Stimulated activated effector memory CD8-positive, alpha-beta T cell treated with anti-CD3 and anti-CD28 coated beads, Interleukin-12 subunit alpha, Interleukin-12 subunit beta, amount 100 ng/mL, for 72 hours (primary cell): ENCODE data around the gene GIPC2.
"Not testable (repeated sequence)": the region's sequence is repeated elsewhere in the genome, so short reads cannot be mapped to it uniquely, and the experiment has no call there.

Source experiments
- ATAC-seq: fragments of 150-1000 bp; cut with Tn5 transposase; 2 replicates; pipeline ENCODE4 v1.10.0; 2021
- DNase-seq, 2 donors: peaks; one replicate each; pipeline ENCODE4 v3.0.0; 2021 to 2022; ENCODE audit warnings: low spot score in 2 of 2
- H3K27ac Mint-ChIP-seq: one replicate; pipeline ENCODE4 v1.8.0; 2022; ENCODE audit warnings: mild to moderate bottlenecking, mixed read lengths
- H3K36me3 Mint-ChIP-seq: one replicate; pipeline ENCODE4 v1.8.0; 2022; ENCODE audit warnings: mild to moderate bottlenecking, mixed read lengths
- H3K4me1 Mint-ChIP-seq: one replicate; pipeline ENCODE4 v1.8.0; 2022; ENCODE audit warnings: mixed read lengths
- H3K4me3 Mint-ChIP-seq: one replicate; pipeline ENCODE4 v1.8.0; 2022; ENCODE audit warnings: mild to moderate bottlenecking, mixed read lengths
- H3K9me3 Mint-ChIP-seq: one replicate; pipeline ENCODE4 v1.8.0; 2022; ENCODE audit warnings: mixed read lengths

GIPC2 gene

GRCh38 chr1:78092643-78093042, 46.9 kb downstream of the GIPC2 start:
- H3K4me1 Mint-ChIP-seq = no peaks in the 10 kb centered on the region
- H3K36me3 Mint-ChIP-seq = no peaks in the 10 kb centered on the region
- DNase-seq = no peak
- no peak overlapping the region for H3K4me3 Mint-ChIP-seq
- H3K9me3 Mint-ChIP-seq = no peaks in the 10 kb centered on the region
- ATAC-seq = no peak
- no peak overlapping the region for H3K27ac Mint-ChIP-seq

GRCh38 chr1:78093560-78093959, 47.8 kb downstream of the GIPC2 start:
- H3K4me1 Mint-ChIP-seq = no peaks in the 10 kb centered on the region
- no peak for ATAC-seq
- no peak overlapping the region for H3K27ac Mint-ChIP-seq
- DNase-seq = no peak
- H3K4me3 Mint-ChIP-seq = no peak overlapping the region
- H3K36me3 Mint-ChIP-seq = no peaks in the 10 kb centered on the region
- H3K9me3 Mint-ChIP-seq = no peaks in the 10 kb centered on the region

- no peaks in the 10 kb centered on the region for H3K4me1 Mint-ChIP-seq
- no peak for ATAC-seq
These were observed 48.9 kb downstream of the GIPC2 start for GRCh38 chr1:78094639-78095038.

GRCh38 chr1:78095593-78095992, 49.8 kb downstream of the GIPC2 start:
- Mint-ChIP-seq H3K27ac (no peak overlapping the region), H3K4me3 (no peak overlapping the region), H3K4me1 (no peaks in the 10 kb centered on the region), H3K9me3 (no peaks in the 10 kb centered on the region), H3K36me3 (no peaks in the 10 kb centered on the region)
- DNase-seq (no peak), ATAC-seq (no peak)

More at GRCh38 chr1:78094639-78095038, 48.9 kb downstream of the GIPC2 start:
- Mint-ChIP-seq H3K9me3 (no peaks in the 10 kb centered on the region), H3K36me3 (no peaks in the 10 kb centered on the region), H3K4me3 (no peak overlapping the region), H3K27ac (no peak overlapping the region)
- DNase-seq = no peak

GRCh38 chr1:78096017-78096416, 50.3 kb downstream of the GIPC2 start:
- no peak for ATAC-seq
- H3K4me1 Mint-ChIP-seq = no peaks in the 10 kb centered on the region
- no peak for DNase-seq
- H3K4me3 Mint-ChIP-seq = no peak overlapping the region
- H3K9me3 Mint-ChIP-seq = no peaks in the 10 kb centered on the region
- H3K27ac Mint-ChIP-seq = no peak overlapping the region
- H3K36me3 Mint-ChIP-seq = no peaks in the 10 kb centered on the region

- Mint-ChIP-seq H3K4me1 (no peaks in the 10 kb centered on the region), H3K4me3 (no peak overlapping the region), H3K27ac (no peak overlapping the region), H3K9me3 (no peaks in the 10 kb centered on the region), H3K36me3 (no peaks in the 10 kb centered on the region)
- DNase-seq = no peak
- ATAC-seq = no peak
These were observed 51.2 kb downstream of the GIPC2 start for GRCh38 chr1:78096976-78097375.

GRCh38 chr1:78101051-78101450, 55.3 kb downstream of the GIPC2 start:
- ATAC-seq (no peak), DNase-seq (no peak)
- H3K36me3 Mint-ChIP-seq = no peaks in the 10 kb centered on the region
- no peaks in the 10 kb centered on the region for H3K4me1 Mint-ChIP-seq
- no peaks in the 10 kb centered on the region for H3K9me3 Mint-ChIP-seq
- no peak overlapping the region for H3K27ac Mint-ChIP-seq
- H3K4me3 Mint-ChIP-seq = no peak overlapping the region

- ATAC-seq (no peak), DNase-seq (no peak)
- Mint-ChIP-seq H3K27ac (no peak overlapping the region), H3K36me3 (no peaks in the 10 kb centered on the region), H3K4me3 (no peak overlapping the region), H3K9me3 (no peaks in the 10 kb centered on the region), H3K4me1 (no peaks in the 10 kb centered on the region)
These were observed 55.7 kb downstream of the GIPC2 start for GRCh38 chr1:78101514-78101913.

GRCh38 chr1:78102082-78102481, 56.3 kb downstream of the GIPC2 start:
- Mint-ChIP-seq H3K36me3 (no peaks in the 10 kb centered on the region), H3K9me3 (no peaks in the 10 kb centered on the region), H3K4me3 (no peak overlapping the region), H3K4me1 (no peaks in the 10 kb centered on the region), H3K27ac (no peak overlapping the region)
- DNase-seq = no peak
- ATAC-seq = no peak

- no peak overlapping the region for H3K27ac Mint-ChIP-seq
- H3K9me3 Mint-ChIP-seq = no peaks in the 10 kb centered on the region
- no peak for ATAC-seq
- H3K36me3 Mint-ChIP-seq = no peaks in the 10 kb centered on the region
- DNase-seq = no peak
- H3K4me3 Mint-ChIP-seq = no peak overlapping the region
- no peaks in the 10 kb centered on the region for H3K4me1 Mint-ChIP-seq
These were observed 57.1 kb downstream of the GIPC2 start for GRCh38 chr1:78102916-78103315.

- no peaks in the 10 kb centered on the region for H3K36me3 Mint-ChIP-seq
- no peak overlapping the region for H3K4me3 Mint-ChIP-seq
- DNase-seq = no peak
- no peaks in the 10 kb centered on the region for H3K4me1 Mint-ChIP-seq
- ATAC-seq = no peak
- H3K9me3 Mint-ChIP-seq = no peaks in the 10 kb centered on the region
- H3K27ac Mint-ChIP-seq = no peak overlapping the region
These were observed 58.6 kb downstream of the GIPC2 start for GRCh38 chr1:78104322-78104721.

GRCh38 chr1:78109659-78110058, 63.9 kb downstream of the GIPC2 start:
- not testable (repeated sequence) for H3K9me3 Mint-ChIP-seq, DNase-seq, H3K27ac Mint-ChIP-seq, H3K36me3 Mint-ChIP-seq, H3K4me3 Mint-ChIP-seq, ATAC-seq, H3K4me1 Mint-ChIP-seq

- ATAC-seq (no peak), DNase-seq (no peak)
- Mint-ChIP-seq H3K27ac (no peak overlapping the region), H3K9me3 (no peaks in the 10 kb centered on the region), H3K4me3 (no peak overlapping the region), H3K4me1 (no peaks in the 10 kb centered on the region), H3K36me3 (no peaks in the 10 kb centered on the region)
These were observed 67.6 kb downstream of the GIPC2 start for GRCh38 chr1:78113156-78113916.

- Mint-ChIP-seq H3K9me3 (no peaks in the 10 kb centered on the region), H3K36me3 (no peaks in the 10 kb centered on the region), H3K27ac (no peak overlapping the region), H3K4me1 (no peaks in the 10 kb centered on the region), H3K4me3 (no peak overlapping the region)
- DNase-seq = peak; percentile 23 to 61
- peak; percentile 81 for ATAC-seq
These were observed 68.5 kb downstream of the GIPC2 start for GRCh38 chr1:78114034-78114956.

GRCh38 chr1:78120485-78120884, 74.7 kb downstream of the GIPC2 start:
- H3K4me1 Mint-ChIP-seq, H3K36me3 Mint-ChIP-seq, H3K4me3 Mint-ChIP-seq, H3K9me3 Mint-ChIP-seq, DNase-seq, H3K27ac Mint-ChIP-seq, ATAC-seq: not testable (repeated sequence)

GRCh38 chr1:78121710-78122109, 75.9 kb downstream of the GIPC2 start:
- Mint-ChIP-seq H3K4me3 (no peak overlapping the region), H3K27ac (no peak overlapping the region), H3K9me3 (no peaks in the 10 kb centered on the region), H3K4me1 (no peaks in the 10 kb centered on the region), H3K36me3 (no peaks in the 10 kb centered on the region)
- ATAC-seq = no peak
- DNase-seq = no peak
